ENCODE measurements around the gene TEP1.
"Not testable (repeated sequence)": the region's sequence is repeated elsewhere in the genome, so short reads cannot be mapped to it uniquely, and the experiment has no call there.

The TEP1 gene

DNA sequence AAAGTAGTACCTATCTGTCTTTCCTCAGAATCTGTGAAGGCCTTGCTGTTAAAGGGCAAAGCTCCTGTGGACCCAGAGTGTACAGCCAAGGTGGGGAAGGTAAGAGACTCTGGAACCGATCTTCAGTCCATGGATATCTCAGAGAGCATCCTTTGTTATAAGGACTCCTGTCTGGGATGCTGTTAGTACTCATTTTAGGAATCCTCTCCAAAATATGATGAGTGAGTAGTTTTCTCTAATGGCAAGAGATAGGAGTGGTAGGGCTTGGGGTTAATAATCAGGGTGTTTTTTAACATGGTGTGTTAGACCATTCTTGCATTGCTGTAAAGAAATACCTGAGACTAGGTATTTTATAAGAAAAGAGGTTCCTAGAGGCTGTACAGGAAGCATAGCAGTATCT, 67.9 kb downstream of the TEP1 start:
- no peak for DNase-seq (ENCODE audit: low read depth in 1 of 2, low spot score in 1 of 2)

DNA sequence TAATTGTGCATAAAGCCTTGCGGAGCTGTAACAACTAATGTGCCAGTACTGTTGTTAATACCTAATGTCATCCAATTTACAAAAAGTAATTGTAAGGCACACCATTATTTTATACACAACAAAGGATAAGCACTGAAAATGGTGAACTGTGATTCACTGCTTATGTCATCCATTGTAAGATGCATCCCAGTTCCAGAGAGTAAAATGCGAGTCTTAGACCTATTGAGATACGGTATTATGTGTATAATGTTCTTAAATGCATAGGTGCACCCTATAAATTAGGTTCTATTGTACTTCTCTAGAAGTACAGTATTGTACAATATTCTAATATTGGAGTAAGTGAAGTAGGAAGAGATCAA, 69.5 kb downstream of the TEP1 start:
- DNase-seq (ENCODE audit: low read depth in 1 of 2, low spot score in 1 of 2) = no peak

DNA sequence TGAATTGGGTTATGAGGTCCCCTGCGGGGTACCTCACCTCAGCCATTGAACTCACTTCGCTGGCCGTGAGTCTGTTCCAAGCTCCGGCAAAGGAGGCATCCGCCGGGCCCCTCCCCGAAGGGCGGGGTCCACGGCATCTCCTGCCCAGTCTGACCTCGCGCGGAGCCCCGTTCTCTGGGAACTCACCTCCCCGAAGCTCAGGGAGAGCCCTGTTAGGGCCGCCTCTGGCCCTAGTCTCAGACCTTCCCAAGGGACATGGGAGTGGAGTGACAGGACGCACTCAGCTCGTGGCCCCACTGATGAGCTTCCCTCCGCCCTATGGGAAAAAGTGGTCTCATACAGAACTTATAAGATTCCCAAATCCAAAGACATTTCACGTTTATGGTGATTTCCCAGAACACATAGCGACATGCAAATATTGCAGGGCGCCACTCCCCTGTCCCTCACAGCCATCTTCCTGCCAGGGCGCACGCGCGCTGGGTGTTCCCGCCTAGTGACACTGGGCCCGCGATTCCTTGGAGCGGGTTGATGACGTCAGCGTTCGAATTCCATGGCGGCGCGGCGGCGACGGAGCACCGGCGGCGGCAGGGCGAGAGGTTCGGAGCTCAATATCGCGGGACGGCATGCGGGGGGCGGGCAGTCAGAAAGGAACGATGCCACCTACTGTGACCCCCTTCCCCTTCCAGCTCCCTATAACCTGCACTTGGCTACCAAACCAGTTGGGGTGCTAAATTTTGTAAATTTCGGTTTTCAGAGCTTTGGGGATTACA, 70.0 kb downstream of the TEP1 start, which contains the start of gene PARP2:
PARP2 (plus strand) TSS at position 544 of the 770 bp plus-strand sequence; CDS start at position 551, 7 bp downstream.
- DNase-seq (ENCODE audit: low read depth in 1 of 2, low spot score in 1 of 2) = peak; percentile 76 to 82

DNA sequence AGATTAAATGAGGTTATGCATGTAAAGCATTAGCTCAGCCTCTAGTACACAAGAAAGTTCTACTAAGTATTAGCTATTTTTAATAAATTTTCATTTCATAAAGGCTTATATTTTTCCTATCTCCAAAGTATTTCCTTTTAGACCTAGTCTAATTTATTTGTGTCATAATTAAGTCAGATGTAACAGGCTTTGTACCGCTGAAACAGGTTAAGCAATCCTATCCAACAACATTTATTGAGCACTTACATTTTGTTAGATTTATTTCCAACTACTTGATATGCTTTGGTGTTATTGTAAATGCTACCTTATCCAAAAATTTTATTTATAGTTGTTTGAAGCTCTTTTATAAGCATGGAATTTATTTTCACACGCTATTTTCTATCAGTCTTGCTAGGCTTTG, 71.7 kb downstream of the TEP1 start:
- DNase-seq (ENCODE audit: low read depth in 1 of 2, low spot score in 1 of 2) = no peak

DNA sequence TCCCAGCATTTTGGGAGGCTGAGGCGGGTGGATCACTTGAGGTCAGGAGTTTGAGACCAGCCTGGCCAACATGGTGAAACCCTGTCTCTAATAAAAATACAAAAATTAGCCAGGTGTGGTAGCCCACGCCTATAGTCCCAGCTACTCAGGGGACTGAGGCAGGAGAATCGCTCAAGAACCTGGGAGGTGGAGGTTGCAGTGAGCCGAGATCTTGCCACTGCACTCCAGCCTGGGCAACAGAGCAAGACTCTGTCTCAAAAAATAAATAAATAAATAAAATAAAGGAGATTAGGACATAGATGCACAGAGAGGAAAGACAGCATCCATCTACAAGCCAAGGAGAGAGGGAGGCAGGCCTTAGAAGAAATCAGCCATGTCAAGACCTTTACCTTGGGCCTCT, 72.3 kb downstream of the TEP1 start:
- DNase-seq (ENCODE audit: low read depth in 1 of 2, low spot score in 1 of 2) = not testable (repeated sequence)

DNA sequence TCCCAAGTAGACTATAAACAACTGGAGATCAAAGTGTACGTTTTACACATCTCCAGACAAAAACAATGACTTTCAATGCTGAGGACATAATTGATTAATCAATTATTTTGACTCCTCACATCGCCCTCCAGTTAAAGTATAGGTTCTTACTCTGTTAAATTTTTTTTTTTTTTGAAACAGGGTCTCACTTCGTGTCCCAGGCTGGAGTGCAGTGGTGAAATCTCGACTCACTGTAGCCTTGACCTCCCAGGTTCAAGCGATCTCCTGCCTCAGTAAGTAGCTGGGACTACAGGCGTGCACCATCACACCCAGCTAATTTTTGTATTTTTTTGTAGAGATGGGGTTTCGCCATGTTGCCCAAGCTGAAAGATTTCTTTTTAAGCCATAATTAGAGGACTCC, 79.3 kb downstream of the TEP1 start:
- DNase-seq (ENCODE audit: low read depth in 1 of 2, low spot score in 1 of 2) = no peak

DNA sequence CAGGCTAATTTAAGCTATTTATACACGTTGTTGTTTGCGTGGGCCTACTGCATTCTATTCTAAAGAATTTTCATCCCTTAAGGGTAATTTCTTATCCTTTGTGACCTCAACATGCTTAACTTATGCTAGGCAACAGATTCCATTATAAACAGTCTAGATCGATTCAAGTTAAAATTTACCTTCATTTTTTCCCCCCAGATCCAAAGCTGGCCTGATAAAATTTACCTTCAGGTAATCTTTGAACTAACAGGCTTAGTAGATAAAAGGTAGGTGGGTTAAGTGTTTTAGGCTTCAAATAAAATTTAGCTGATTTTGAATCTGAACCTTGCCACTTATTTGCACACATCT, 79.8 kb downstream of the TEP1 start:
- no peak for DNase-seq (ENCODE audit: low read depth in 1 of 2, low spot score in 1 of 2)

DNA sequence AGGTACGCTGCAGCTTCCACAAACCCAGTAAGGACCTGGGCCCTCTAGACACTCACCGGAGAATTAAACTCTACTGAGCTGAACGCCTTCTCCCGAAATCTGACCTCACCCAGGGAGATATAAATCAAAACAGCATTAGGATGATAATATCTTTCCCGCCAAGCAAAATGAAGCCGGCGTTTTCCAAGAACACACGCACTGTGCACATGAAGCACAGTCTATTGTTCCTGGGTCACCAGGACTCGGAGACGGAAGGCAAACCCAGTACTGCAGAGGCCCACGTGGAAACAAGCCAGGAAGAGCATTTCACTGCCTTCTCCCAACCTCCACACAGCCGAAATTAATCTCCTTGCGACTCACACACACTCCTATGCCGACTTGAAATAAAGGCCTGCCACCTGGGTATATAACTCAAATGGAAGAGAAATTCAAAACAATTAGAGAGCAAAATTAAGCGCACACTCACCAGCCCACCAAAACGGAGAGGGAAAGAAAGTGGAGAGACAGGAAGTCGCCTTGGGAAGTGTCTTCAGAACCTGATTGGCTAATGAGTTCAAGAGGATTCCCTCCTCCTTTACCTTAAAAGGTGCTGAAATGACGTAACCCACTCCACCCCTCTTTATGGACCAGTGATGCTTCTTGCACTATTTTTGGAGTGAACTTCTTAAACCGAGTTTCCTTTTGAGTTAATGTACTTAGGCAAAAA, 80.4 kb downstream of the TEP1 start, which contains the start of gene CCNB1IP1:
CCNB1IP1 (minus strand) TSS at position 492 of the 706 bp plus-strand sequence. CDS start 16,756 bp downstream, outside the sequence.
- no peak for DNase-seq (ENCODE audit: low read depth in 1 of 2, low spot score in 1 of 2)

DNA sequence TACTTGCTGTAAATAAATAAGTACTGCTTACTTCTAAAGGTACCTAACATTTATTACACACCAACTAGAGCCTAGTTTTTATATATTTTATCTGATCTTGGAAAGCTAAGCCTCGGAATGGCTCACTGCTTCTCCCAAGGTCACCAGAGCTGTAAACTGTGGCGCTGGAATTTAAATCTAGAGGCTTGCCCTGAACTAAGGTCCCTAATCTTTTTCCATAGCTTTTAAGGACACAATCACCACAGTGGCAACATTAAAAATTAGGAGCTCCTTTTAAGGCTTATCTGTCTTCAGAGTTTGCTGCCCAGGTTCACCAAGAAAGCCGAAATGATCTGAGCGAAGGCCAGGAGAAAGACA, 80.9 kb downstream of the TEP1 start:
- no peak for DNase-seq (ENCODE audit: low read depth in 1 of 2, low spot score in 1 of 2)

DNA sequence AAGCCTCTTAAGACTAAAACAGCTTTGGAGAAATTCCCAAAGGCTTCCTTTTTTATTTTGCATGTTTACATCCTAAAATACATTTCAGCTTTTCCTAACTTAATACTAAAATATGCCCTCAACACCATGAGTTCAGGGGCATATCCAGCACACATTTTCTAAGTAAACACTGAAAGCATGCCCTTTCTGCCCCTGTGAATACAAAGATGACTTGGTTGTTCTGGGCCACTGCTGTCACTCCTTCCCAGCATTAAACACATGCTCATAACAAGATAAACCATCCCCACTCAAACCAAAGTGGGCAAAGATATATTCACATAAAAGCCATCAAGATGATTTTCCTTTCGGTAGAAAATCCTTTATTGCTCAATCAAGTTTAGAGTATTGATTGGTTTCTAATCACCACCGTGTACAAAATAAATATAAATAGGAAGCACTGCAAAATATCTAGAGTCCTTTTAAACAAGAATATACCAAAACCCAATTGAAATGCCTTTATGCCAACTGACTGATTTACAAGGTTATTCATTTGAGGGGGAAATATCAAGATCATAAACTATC, 82.2 kb downstream of the TEP1 start:
- DNase-seq (ENCODE audit: low read depth in 1 of 2, low spot score in 1 of 2) = no peak

DNA sequence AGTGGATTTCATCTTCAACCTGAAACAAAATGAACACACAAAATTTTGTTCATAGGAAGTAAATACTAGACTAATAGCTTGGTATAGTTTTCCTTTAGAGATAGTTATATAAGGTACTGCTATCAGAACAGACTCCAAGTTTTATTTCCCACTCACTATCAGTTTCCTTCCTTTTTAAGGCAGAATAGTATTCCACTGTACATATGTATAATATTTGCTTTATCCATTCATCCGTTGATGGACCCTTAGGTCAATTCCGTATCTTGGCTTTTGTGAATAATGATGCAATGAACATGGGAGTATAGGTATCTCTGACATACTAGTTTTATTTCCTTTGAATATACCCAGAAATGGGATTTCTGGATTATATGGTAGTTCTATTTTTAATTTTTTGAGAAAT, 83.9 kb downstream of the TEP1 start:
- DNase-seq (ENCODE audit: low read depth in 1 of 2, low spot score in 1 of 2) = no peak

DNA sequence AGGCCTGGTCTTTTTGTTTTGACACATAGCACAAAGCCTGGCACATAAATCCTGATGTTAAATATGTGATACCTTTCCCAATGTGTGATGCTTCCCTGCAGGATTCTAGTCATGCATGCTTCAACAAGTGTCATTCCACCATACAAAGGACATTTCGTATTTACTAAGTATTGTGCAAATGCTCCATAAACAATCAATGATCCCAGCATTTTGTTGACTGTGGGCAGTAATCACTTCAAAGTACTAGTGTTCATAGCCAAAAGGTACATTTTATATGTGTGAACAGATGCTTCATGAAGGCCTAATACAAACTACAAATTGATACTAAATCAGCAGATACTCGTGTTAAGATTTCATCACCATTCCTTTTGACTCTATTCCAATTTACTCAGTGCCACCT, 84.6 kb downstream of the TEP1 start:
- no peak for DNase-seq (ENCODE audit: low read depth in 1 of 2, low spot score in 1 of 2)

DNA sequence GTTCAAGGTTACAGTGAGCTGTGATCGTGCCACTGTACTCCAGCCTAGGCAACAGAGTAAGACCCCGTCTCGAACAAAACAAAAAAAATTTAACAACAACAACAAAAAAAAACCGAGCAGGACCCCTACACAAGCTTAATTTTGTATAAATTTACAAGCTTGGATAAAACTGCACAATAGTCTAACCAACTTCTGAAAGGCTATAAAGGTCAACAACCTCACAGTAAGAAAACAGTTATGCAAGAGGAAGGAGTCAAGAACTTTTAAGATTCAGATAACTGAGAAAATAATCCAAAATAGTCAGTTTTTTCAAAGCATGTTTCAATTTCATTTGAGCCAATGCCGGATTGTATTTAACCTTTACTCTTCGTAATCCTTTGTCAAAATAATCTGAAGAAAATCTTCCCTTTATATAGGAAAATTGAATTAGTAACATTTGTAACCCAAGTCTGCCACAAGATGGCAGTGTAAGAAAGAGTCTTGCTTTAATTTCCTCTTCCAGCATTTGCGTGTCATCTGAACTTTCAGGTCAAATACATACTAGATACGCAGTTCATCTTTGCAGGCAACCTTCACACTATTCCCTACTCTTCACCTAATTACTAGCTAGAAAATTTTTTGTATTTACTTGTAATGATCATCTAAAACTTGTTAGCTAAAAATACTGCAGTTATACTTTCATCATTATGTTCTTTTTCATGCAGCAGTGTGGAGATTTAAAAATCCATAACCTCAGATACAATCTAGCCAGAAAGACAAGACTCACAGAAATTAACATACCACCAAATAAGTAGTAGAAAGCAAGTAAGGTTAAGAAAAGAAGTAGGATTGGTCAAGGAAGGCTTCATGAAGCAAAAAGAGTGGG, 86.1 kb downstream of the TEP1 start:
- no peak for DNase-seq (ENCODE audit: low read depth in 1 of 2, low spot score in 1 of 2)

DNA sequence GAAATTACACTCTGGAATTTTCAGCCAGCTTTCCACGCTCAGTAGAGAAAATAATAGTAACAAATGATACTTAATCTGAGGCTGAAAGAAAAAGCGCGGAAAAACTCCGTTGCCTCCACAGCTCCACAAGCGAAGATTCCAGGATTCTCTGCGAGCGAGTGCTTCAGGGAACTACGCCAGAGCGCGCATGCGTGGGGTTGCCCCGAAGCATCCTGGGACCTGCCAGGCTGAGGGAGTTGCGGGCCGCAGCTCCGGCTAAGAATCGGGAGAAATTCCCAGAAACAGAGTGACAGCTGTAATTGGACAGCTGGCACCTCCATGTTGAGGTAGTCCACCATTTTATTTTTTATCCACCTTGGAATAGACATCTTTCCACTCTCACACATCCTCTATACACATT, 95.6 kb downstream of the TEP1 start:
- DNase-seq (ENCODE audit: low read depth in 1 of 2, low spot score in 1 of 2) = no peak

Measured in stimulated activated CD4-positive, alpha-beta T cell treated with anti-CD3 and anti-CD28 coated beads, Interleukin-15, amount 100 ng/mL, for 1 hour (primary cell).